HG02571 (cell line): ENCODE results near the gene CCT6B.
"Not testable (repeated sequence)": the region's sequence is repeated elsewhere in the genome, so short reads cannot be mapped to it uniquely, and the experiment has no call there.

ENCODE experiments used
- ATAC-seq: cut with Tn5 transposase; IDR thresholded peaks from one replicate; pipeline ENCODE4 v1.9.1; 2021; ENCODE audit warnings: mild to moderate bottlenecking, moderate library complexity; ENCODE audit not compliant: unreplicated experiment

Gene CCT6B

GRCh38 chr17:34980681-34981537, 19.6 kb upstream of the CCT6B start:
- ATAC-seq: peak; percentile 80

GRCh38 chr17:34980353-34980680, 19.1 kb upstream of the CCT6B start, which contains the start of gene LIG3:
Gene LIG3, plus strand, starts transcription at chr17:34980512. Its CDS starts 2,494 bp downstream, at chr17:34983006.
- ATAC-seq: peak; percentile 80

- ATAC-seq: no peak
Measured at GRCh38 chr17:34979650-34980352, 18.5 kb upstream of the CCT6B start.

GRCh38 chr17:34979153-34979552, 17.9 kb upstream of the CCT6B start:
- ATAC-seq: no peak

GRCh38 chr17:34974794-34975785, 13.8 kb upstream of the CCT6B start:
- no peak for ATAC-seq

GRCh38 chr17:34974179-34974578, 12.9 kb upstream of the CCT6B start:
- no peak for ATAC-seq

GRCh38 chr17:34958438-34958837, 2.8 kb downstream of the CCT6B start:
- ATAC-seq: no peak

GRCh38 chr17:34950780-34951179, 10.5 kb downstream of the CCT6B start:
- not testable (repeated sequence) for ATAC-seq

GRCh38 chr17:34930283-34930682, 31.0 kb downstream of the CCT6B start:
- no peak for ATAC-seq

- no peak for ATAC-seq
Measured at GRCh38 chr17:34926661-34927060, 34.6 kb downstream of the CCT6B start.

- ATAC-seq: no peak
Measured at GRCh38 chr17:34920676-34921075, 40.6 kb downstream of the CCT6B start.

- ATAC-seq: no peak
Measured at GRCh38 chr17:34917381-34917780, 43.9 kb downstream of the CCT6B start.

GRCh38 chr17:34916120-34916519, 45.1 kb downstream of the CCT6B start:
- ATAC-seq: no peak

GRCh38 chr17:34913001-34913400, 48.3 kb downstream of the CCT6B start:
- no peak for ATAC-seq

GRCh38 chr17:34909040-34909439, 52.2 kb downstream of the CCT6B start:
- no peak for ATAC-seq

- ATAC-seq: no peak
Measured at GRCh38 chr17:34902831-34903547, 58.3 kb downstream of the CCT6B start.

GRCh38 chr17:34899643-34900291, 61.5 kb downstream of the CCT6B start:
- no peak for ATAC-seq

GRCh38 chr17:34895383-34895782, 65.9 kb downstream of the CCT6B start:
- ATAC-seq: no peak

- no peak for ATAC-seq
Measured at GRCh38 chr17:34894964-34895363, 66.3 kb downstream of the CCT6B start.
